Brain microvascular endothelial cell (primary cell): Measurements from ENCODE around the gene SASH1.

Source experiments
- DNase-seq: peaks from one replicate; pipeline ENCODE4 v3.0.0-alpha.2; 2020
- H3K27ac ChIP-seq: fragments of 250-450 bp; sonication (Bioruptor Pico); 2 replicates; pipeline ENCODE4 v1.5.1; 2020; ENCODE audit warnings: mild to moderate bottlenecking, moderate library complexity
- H3K27me3 ChIP-seq: fragments of 250-450 bp; sonication (Bioruptor Pico); replicated peaks from 2 replicates; pipeline ENCODE4 v1.5.1; 2020; ENCODE audit warnings: mild to moderate bottlenecking
- H3K36me3 ChIP-seq: fragments of 250-450 bp; sonication (Bioruptor Pico); replicated peaks from 2 replicates; pipeline ENCODE4 v1.5.1; 2020; ENCODE audit warnings: mild to moderate bottlenecking
- H3K4me3 ChIP-seq: 2 replicates; pipeline ENCODE4 v1.5.1; 2011; ENCODE audit warnings: low read depth, mild to moderate bottlenecking, control low read depth, low read length, moderate library complexity
- in situ Hi-C: cut with HindIII; loops from 2 replicates; pipeline ENCODE4 v1.10.0; 2017; ENCODE audit warnings: low sequenced_read_pairs, low pct_ligation_motif_present
- TF ChIP-seq, protein P1 (sequence below): IDR thresholded peaks from 2 replicates; pipeline ENCODE4 v1.5.1; 2011; ENCODE audit warnings: low read depth, mild to moderate bottlenecking, moderate library complexity, low read length, control low read depth, inconsistent platforms; ENCODE audit errors: missing control alignments

The SASH1 gene

DNA sequence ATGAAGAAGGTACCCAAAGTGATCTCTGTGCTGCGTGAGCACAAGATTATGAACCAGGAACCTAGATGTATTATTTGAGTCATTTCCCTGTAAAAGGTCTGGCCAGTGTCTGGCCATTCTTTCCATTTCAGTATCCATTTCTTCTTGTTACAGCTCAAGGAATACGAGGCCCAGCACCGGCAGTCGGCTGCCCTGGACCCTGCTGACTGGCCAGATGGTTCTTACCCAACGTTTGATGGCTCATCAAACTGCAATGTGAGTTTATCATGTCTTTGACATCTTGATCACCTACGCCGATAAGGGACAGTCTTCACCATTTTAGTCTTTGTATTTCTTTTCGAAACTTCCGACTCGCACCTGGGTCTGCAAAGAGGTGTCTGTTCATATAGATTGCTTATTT lies 144.8 kb downstream of the SASH1 start:
- TF ChIP-seq, protein P1, sequence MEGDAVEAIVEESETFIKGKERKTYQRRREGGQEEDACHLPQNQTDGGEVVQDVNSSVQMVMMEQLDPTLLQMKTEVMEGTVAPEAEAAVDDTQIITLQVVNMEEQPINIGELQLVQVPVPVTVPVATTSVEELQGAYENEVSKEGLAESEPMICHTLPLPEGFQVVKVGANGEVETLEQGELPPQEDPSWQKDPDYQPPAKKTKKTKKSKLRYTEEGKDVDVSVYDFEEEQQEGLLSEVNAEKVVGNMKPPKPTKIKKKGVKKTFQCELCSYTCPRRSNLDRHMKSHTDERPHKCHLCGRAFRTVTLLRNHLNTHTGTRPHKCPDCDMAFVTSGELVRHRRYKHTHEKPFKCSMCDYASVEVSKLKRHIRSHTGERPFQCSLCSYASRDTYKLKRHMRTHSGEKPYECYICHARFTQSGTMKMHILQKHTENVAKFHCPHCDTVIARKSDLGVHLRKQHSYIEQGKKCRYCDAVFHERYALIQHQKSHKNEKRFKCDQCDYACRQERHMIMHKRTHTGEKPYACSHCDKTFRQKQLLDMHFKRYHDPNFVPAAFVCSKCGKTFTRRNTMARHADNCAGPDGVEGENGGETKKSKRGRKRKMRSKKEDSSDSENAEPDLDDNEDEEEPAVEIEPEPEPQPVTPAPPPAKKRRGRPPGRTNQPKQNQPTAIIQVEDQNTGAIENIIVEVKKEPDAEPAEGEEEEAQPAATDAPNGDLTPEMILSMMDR: no peak
- H3K27ac ChIP-seq: no peak overlapping the region
- DNase-seq: no peak
- H3K27me3 ChIP-seq: no peaks in the 10 kb centered on the region
- no peak overlapping the region for H3K4me3 ChIP-seq
- in situ Hi-C loops: no loop called here
- H3K36me3 ChIP-seq: peaks cover 2% of the 10 kb centered on the region

DNA sequence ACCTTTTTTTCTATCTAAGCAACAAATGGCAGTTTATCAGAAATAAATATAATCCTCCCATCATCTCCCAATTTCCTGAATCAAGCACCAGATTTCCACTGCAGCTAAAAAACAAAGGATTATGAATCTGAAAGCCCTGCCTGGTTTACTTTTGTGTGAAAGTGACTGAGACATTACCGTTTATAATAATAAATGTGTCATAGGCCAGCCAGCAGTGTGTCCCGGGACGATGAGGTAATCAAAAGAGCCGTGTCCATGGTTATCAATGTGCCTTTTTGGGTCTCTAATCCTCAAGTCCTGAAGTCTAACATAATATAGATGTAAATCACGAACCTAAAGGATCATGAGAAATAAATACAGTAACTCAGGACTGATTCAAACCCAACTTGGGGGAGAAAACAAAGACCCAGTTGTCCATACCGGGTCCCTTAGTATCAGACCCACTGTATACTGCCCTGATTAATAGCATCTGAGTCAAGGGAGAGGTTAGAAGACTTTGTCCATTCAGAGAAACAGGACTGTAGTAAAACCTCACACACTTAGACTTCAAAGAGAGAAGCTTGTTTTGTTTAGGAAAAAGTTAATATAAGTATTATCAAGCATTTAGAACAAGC lies 149.1 kb downstream of the SASH1 start:
- H3K4me3 ChIP-seq: no peak overlapping the region
- TF ChIP-seq, protein P1: no peak
- H3K27ac ChIP-seq: peak overlapping the region; percentile 26
- no peaks in the 10 kb centered on the region for H3K27me3 ChIP-seq
- in situ Hi-C loops: no loop called here
- H3K36me3 ChIP-seq: no peaks in the 10 kb centered on the region
- DNase-seq: peak; percentile 62

DNA sequence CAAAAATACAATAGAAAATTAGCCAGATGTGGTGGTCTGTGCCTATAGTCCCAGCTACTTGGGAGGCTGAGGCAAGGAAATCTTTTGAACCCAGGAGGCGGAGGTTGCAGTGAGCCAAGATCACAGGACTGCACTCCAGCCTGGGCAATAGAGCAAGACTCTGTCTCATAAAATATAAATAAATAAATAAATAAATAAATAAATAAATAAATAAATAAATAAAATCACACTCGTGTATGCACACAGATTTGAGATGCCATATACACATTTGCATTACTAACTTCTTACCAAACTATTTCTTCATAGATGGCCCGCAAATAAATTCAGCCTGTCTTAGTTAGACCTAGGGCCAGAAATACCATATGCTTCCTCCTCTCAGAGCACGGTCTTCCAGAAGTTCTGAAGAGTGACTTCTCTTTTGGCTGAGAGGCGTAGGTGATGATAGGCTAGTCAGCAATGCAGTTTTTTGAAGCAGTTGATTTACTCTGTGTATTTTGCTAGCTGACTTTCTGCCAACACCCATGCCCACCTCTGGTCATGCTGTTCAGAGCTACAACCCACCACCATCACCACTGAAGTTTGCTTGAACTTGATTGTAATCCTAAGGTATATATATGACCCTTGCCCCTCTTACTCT lies 150.1 kb downstream of the SASH1 start:
- Histone ChIP-seq H3K36me3 (no peaks in the 10 kb centered on the region), H3K27me3 (no peaks in the 10 kb centered on the region), H3K27ac (no peak overlapping the region), H3K4me3 (no peak overlapping the region)
- in situ Hi-C loops: no loop called here
- DNase-seq: no peak
- TF ChIP-seq, protein P1: no peak

DNA sequence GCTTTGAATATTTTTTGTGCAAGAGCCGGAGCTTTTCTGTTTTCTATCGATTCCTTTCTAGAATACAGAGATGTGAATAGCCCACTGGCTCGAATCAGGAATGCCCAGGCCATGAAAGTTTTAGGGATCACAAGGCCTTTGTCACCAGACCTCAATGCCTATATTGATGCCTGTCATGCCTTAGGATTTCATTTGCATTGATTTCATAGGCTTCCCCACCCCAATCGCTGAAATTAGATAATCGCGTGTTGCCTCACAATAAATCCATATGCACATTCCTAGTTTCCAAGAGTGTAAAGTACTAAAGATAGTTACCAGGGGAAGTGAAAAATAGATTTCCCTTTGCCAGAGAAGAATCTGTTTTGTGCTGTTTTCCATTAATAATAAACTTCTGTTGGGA lies 150.8 kb downstream of the SASH1 start:
- Histone ChIP-seq H3K36me3 (no peaks in the 10 kb centered on the region), H3K27me3 (no peaks in the 10 kb centered on the region), H3K4me3 (no peak overlapping the region), H3K27ac (no peak overlapping the region)
- in situ Hi-C loops: no loop called here
- no peak for DNase-seq
- TF ChIP-seq, protein P1: no peak

DNA sequence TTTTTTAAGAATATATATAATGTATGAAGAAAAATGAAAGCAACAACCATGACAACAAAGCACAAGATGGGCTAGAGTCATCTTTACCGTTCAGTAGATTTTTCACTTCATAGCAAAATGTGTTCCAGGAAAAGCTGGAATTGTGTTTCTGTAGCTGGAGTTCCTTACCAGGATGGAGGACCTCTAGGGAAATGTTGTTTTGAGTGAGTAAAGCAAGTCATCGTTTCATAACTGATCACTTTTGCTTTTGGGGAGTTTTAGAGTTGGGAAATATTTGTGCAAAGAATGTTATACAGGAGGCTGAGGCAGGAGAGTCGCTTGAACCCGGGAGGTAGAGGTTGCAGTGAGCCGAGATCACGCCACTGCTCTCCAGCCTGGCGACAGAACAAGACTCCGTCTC lies 151.6 kb downstream of the SASH1 start:
- H3K36me3 ChIP-seq: no peaks in the 10 kb centered on the region
- H3K4me3 ChIP-seq: no peak overlapping the region
- no peak overlapping the region for H3K27ac ChIP-seq
- no peak for DNase-seq
- TF ChIP-seq, protein P1: no peak
- in situ Hi-C loops: no loop called here
- no peaks in the 10 kb centered on the region for H3K27me3 ChIP-seq

DNA sequence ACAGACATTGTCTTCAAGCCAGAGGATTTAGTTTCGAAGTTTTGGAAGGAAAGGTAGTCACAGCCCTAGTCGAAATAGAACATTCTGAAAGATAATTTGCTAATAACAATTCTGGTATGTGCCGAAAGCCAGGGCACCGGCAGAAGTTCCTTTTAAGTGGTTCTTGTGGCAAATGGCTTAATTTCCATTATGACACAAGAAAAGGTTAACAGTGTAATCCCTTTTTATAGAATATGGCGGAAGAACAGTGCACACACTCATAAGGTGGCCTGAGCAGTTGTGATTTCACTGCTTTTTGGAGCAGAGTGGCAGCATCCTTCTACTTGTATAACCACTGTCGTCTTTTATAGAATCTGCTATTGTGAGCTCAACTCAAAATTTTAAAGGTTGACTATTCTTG lies 152.4 kb downstream of the SASH1 start:
- H3K27me3 ChIP-seq: no peaks in the 10 kb centered on the region
- TF ChIP-seq, protein P1: no peak
- in situ Hi-C loops: no loop called here
- no peak overlapping the region for H3K4me3 ChIP-seq
- no peaks in the 10 kb centered on the region for H3K36me3 ChIP-seq
- no peak for DNase-seq
- H3K27ac ChIP-seq: no peak overlapping the region
